HepG2 (cell line): ENCODE results near the gene RNF182. TPM values are rescaled to one million over a fixed set of nuclear protein-coding genes. Genes with fewer than 3 reads are reported as not detected.

Source experiments
- ATAC-seq: fragments of 200-7000 bp; cut with Tn5 transposase; 3 replicates; pipeline ENCODE4 v1.9.1; 2020; ENCODE audit warnings: mild to moderate bottlenecking, moderate library complexity
- BruUV-seq: library from RNA; stranded (reverse); fragments of 400-500 nt; replicated peaks from 2 replicates; lab custom pipeline; 2021; lab: Mats Ljungman, UMichigan
- CTCF ChIA-PET: fragments of 300-600 bp; formaldehyde crosslinking; extraction: SDS; loops from one replicate; lab custom pipeline; 2021; ENCODE audit warnings: low total read pairs, inconsistent platforms, low intra/inter-chr PET ratio; lab: Yijun Ruan, JAX
- POLR2A ChIA-PET: fragments of 350-600 bp; sonication (Branson Sonifier 250); formaldehyde crosslinking; loops from one replicate; lab custom pipeline; 2020; ENCODE audit warnings: antibody characterized with exemption, inconsistent platforms; lab: Yijun Ruan, JAX
- DNase-seq: peaks from one replicate; pipeline ENCODE4 v3.0.0-alpha.2; 2015; ENCODE audit warnings: low spot score
- FAIRE-seq: peaks from 3 replicates; lab custom pipeline; 2011; peaks lifted over from hg19 to GRCh38; lab: Jason Lieb, UNC
- H2AFZ ChIP-seq: one replicate; pipeline ENCODE4 v1.6.1; 2011; ENCODE audit warnings: low read length, inconsistent platforms
- H3K27ac ChIP-seq: fragments of 300-600 bp; 3 replicates; pipeline ENCODE4 v1.8.0; 2011; ENCODE audit warnings: mixed run types, mild to moderate bottlenecking, mixed read lengths, low read length, inconsistent platforms; ENCODE audit not compliant: insufficient read depth; ENCODE audit errors: extremely low read length
- H3K27me3 ChIP-seq, 2 experiments: fragments of 200-600 bp in 1 of 2; 2 replicates in 1 of 2; 3 replicates in 1 of 2; pipeline versions ENCODE4 v1.6.0 to v1.8.0; 2011; ENCODE audit warnings: low read length in 2 of 2, mild to moderate bottlenecking in 2 of 2, moderate library complexity in 2 of 2, inconsistent platforms in 1 of 2; ENCODE audit not compliant: insufficient read depth in 2 of 2, control insufficient read depth in 1 of 2
- H3K36me3 ChIP-seq, 2 experiments: fragments of 200-600 bp in 1 of 2; replicated peaks in 1 of 2; 2 replicates in 1 of 2; 3 replicates in 1 of 2; pipeline versions ENCODE4 v1.5.1 to v1.8.0; 2011; ENCODE audit warnings: low read length in 2 of 2, inconsistent platforms in 1 of 2; ENCODE audit not compliant: insufficient read depth in 2 of 2, control insufficient read depth in 1 of 2
- H3K4me1 ChIP-seq: 2 replicates; pipeline ENCODE4 v1.5.1; 2012; ENCODE audit warnings: low read length, inconsistent platforms; ENCODE audit not compliant: insufficient read depth
- H3K4me2 ChIP-seq: 2 replicates; pipeline ENCODE4 v1.6.0; 2011; ENCODE audit warnings: low read depth, low read length, inconsistent platforms
- H3K4me3 ChIP-seq, 3 experiments: fragments of 200-600 bp in 1 of 3; sonication (generic), shearing (Covaris generic) in 1 of 3; replicated peaks in 1 of 3; 2 replicates each; pipeline ENCODE4 v1.5.1; 2011 to 2016; ENCODE audit warnings: low read length in 3 of 3, inconsistent platforms in 2 of 3, low read depth in 2 of 3, mild to moderate bottlenecking in 2 of 3, control low read depth in 1 of 3, mixed read lengths in 1 of 3; ENCODE audit not compliant: insufficient read depth in 1 of 3
- H3K79me2 ChIP-seq: one replicate; pipeline ENCODE4 v1.6.1; 2011; ENCODE audit warnings: low read length, inconsistent platforms; ENCODE audit not compliant: insufficient read depth
- H3K9ac ChIP-seq: 2 replicates; pipeline ENCODE4 v1.6.0; 2011; ENCODE audit warnings: mild to moderate bottlenecking, low read depth, low read length, inconsistent platforms; ENCODE audit not compliant: insufficient read depth
- H3K9me3 ChIP-seq: 2 replicates; pipeline ENCODE4 v1.5.1; 2012; ENCODE audit warnings: mild to moderate bottlenecking, low read length
- H4K20me1 ChIP-seq: 2 replicates; pipeline ENCODE4 v1.6.0; 2011; ENCODE audit warnings: inconsistent platforms, mild to moderate bottlenecking, low read length, moderate library complexity; ENCODE audit not compliant: insufficient read depth
- ADNP ChIP-seq: sonication (generic); formaldehyde crosslinking; IDR thresholded peaks from 2 replicates; pipeline ENCODE4 v1.4.0; 2020; ENCODE audit warnings: missing genetic modification reagents
- AGO2 ChIP-seq: fragments of 200-400 bp; formaldehyde crosslinking; optimal IDR thresholded peaks from 2 replicates; pipeline ENCODE3; 2017; ENCODE audit warnings: mild to moderate bottlenecking, low read depth, low read length, moderate library complexity
- ATRX ChIP-seq: sonication (generic); formaldehyde crosslinking; IDR thresholded peaks from 2 replicates; pipeline ENCODE4 v1.4.0; 2020; ENCODE audit warnings: missing genetic modification reagents, borderline replicate concordance
- GATA4 ChIP-seq: sonication (generic); IDR thresholded peaks from 2 replicates; pipeline ENCODE4 v1.6.1; 2016; ENCODE audit warnings: antibody characterized with exemption, low read depth, borderline replicate concordance
- IKZF1 ChIP-seq: fragments of 450-650 bp; IDR thresholded peaks from 2 replicates; pipeline ENCODE4 v1.7.1; 2016
- IRF9 ChIP-seq: sonication (generic); formaldehyde crosslinking; IDR thresholded peaks from 2 replicates; pipeline ENCODE4 v1.8.0; 2022; ENCODE audit warnings: missing genetic modification reagents, mild to moderate bottlenecking, borderline replicate concordance
- MYC ChIP-seq: sonication (generic); formaldehyde crosslinking; IDR thresholded peaks from 2 replicates; pipeline ENCODE4 v1.9.0; 2021; ENCODE audit warnings: missing genetic modification reagents, borderline replicate concordance
- PRPF4 ChIP-seq: fragments of 200-400 bp; formaldehyde crosslinking; IDR thresholded peaks from 2 replicates; pipeline ENCODE4 v1.6.1; 2016; ENCODE audit warnings: low read length, low read depth; ENCODE audit not compliant: poor library complexity, severe bottlenecking
- SNAI1 ChIP-seq: sonication (generic); formaldehyde crosslinking; IDR thresholded peaks from 2 replicates; pipeline ENCODE4 v1.5.0; 2020; ENCODE audit warnings: mild to moderate bottlenecking, missing genetic modification reagents, borderline replicate concordance
- ZFP36L2 ChIP-seq: sonication (generic); formaldehyde crosslinking; IDR thresholded peaks from 2 replicates; pipeline ENCODE4 v1.4.0; 2020; ENCODE audit warnings: missing genetic modification reagents
- ZNF138 ChIP-seq: sonication (generic); formaldehyde crosslinking; IDR thresholded peaks from 2 replicates; pipeline ENCODE4 v1.5.0; 2020; ENCODE audit warnings: mild to moderate bottlenecking, low read depth, missing genetic modification reagents
- ZNF251 ChIP-seq: sonication (generic); formaldehyde crosslinking; IDR thresholded peaks from 2 replicates; pipeline ENCODE4 v1.9.0; 2021; ENCODE audit warnings: mild to moderate bottlenecking, missing genetic modification reagents
- ZNF317 ChIP-seq: sonication (generic); formaldehyde crosslinking; IDR thresholded peaks from 2 replicates; pipeline ENCODE4 v1.5.0; 2020; ENCODE audit warnings: mild to moderate bottlenecking, missing genetic modification reagents
- ZNF329 ChIP-seq: sonication (generic); formaldehyde crosslinking; IDR thresholded peaks from 2 replicates; pipeline ENCODE4 v1.9.0; 2021; ENCODE audit warnings: low read depth, mild to moderate bottlenecking, missing genetic modification reagents
- ZNF510 ChIP-seq: sonication (generic); formaldehyde crosslinking; IDR thresholded peaks from 2 replicates; pipeline ENCODE4 v1.4.0; 2020; ENCODE audit warnings: low read depth, mild to moderate bottlenecking, missing genetic modification reagents
- ZNF570 ChIP-seq: sonication (generic); formaldehyde crosslinking; IDR thresholded peaks from 2 replicates; pipeline ENCODE4 v1.4.0; 2020; ENCODE audit warnings: mild to moderate bottlenecking, missing genetic modification reagents, borderline replicate concordance
- ZNF614 ChIP-seq: IDR thresholded peaks from 2 replicates; pipeline ENCODE4 v1.6.1; 2018; ENCODE audit warnings: missing biosample characterization, missing genetic modification reagents, inconsistent platforms, borderline replicate concordance
- ZNF7 ChIP-seq: IDR thresholded peaks from 2 replicates; pipeline ENCODE4 v1.6.1; 2016; ENCODE audit warnings: missing biosample characterization, missing genetic modification reagents
- ZNF878 ChIP-seq: sonication (generic); formaldehyde crosslinking; IDR thresholded peaks from 2 replicates; pipeline ENCODE4 v1.8.1; 2023; ENCODE audit warnings: mild to moderate bottlenecking, missing genetic modification reagents, moderate library complexity
- ZSCAN31 ChIP-seq: sonication (generic); formaldehyde crosslinking; IDR thresholded peaks from 2 replicates; pipeline ENCODE4 v1.5.0; 2020; ENCODE audit warnings: low read depth, mild to moderate bottlenecking, missing genetic modification reagents
- WGBS: methylation state at CpG from one replicate; pipeline ENCODE4 v1.1.6; 2017; ENCODE audit warnings: low lambda C conversion rate; 5-methylcytosine and 5-hydroxymethylcytosine counted together
- in situ Hi-C: cut with HindIII; loops from 2 replicates; pipeline ENCODE4 v1.10.0; 2017; ENCODE audit warnings: low pct_unique_long_range_greater_than_20kb; ENCODE audit not compliant: extremely low pct_ligation_motif_present
- intact Hi-C: fragments of 100-400 bp; cut with micrococcal nuclease; formaldehyde crosslinking; loops from one replicate; pipeline ENCODE4 v1.10.0; 2022; ENCODE audit not compliant: unreplicated experiment
- polyA plus RNA-seq, 8 experiments: library from polyadenylated mRNA; depleted of rRNA in 3 of 8; stranded (reverse) in 7 of 8; unstranded in 1 of 8; fragments of >200 nt; fragmentation: Illumina TruSeq in 4 of 8; extraction: Trizol in 4 of 8; gene quantifications; 2 replicates each; pipeline versions ENCODE4 v1.2.1 to v1.2.3, GENCODE V29; 2011 to 2016; ENCODE audit warnings: low read depth in 4 of 8, missing spikeins in 1 of 8, mixed read lengths in 1 of 8; ENCODE audit not compliant: insufficient read depth in 1 of 8
- total RNA-seq, 5 experiments: library from RNA; depleted of rRNA; stranded (reverse); fragments of >200 nt; fragmentation: Illumina TruSeq; extraction: Trizol; gene quantifications; 2 replicates each; pipeline ENCODE4 v1.2.3, GENCODE V29; 2016; ENCODE audit warnings: low read depth in 1 of 5
- TF ChIP-seq, protein P1 (sequence below): sonication (generic); formaldehyde crosslinking; IDR thresholded peaks from 2 replicates; pipeline ENCODE4 v1.4.0; 2020; ENCODE audit warnings: missing genetic modification reagents

Gene RNF182
- total and polyA plus RNA-seq, 2 of the 13 experiments (the other 11 are each of a cell fraction or from before 2014, with no cell fraction given), result not detected

- TF ChIP-seq IRF9 (CRISPR knock-in tag) (no peak), ZNF138 (no peak), MYC (CRISPR knock-in tag) (no peak), ADNP (CRISPR knock-in tag) (no peak)
These were observed 40.8 kb upstream of the RNF182 start (continued) for GRCh38 chr6:13883966-13884365.

DNA sequence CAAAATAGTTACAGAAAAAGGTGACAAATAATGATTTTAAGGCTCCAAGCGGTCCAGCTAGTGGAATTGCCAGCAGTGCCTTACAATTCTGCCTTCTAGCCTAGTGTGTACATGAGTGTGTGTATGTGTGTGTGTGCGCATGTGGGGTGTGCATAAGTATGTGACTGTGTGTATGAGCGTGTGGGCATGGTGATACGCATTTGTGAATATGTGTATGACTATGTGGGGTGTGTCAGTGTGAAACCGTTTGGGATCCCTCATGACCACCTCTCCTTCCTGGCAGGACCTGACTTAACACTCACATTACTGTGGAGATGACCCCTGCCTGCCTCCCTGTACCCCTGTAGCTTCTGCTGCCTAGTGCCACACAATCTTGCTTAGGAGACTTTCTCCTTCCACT, 40.4 kb upstream of the RNF182 start:
- H3K36me3 ChIP-seq, result no peaks in the 10 kb centered on the region
- TF ChIP-seq GATA4 (no peak), PRPF4 (no peak), ZNF510 (CRISPR knock-in tag) (no peak), IKZF1 (no peak), ZNF317 (no peak), ZNF614 (CRISPR knock-in tag) (no peak), ZFP36L2 (no peak), ZSCAN31 (no peak), ZNF251 (no peak), ATRX (CRISPR knock-in tag) (no peak), ZNF878 (no peak), ZNF570 (CRISPR knock-in tag) (no peak), SNAI1 (CRISPR knock-in tag) (no peak), ZNF7 (CRISPR knock-in tag) (no peak), AGO2 (no peak), ZNF329 (CRISPR knock-in tag) (no peak)
- TF ChIP-seq, protein P1, sequence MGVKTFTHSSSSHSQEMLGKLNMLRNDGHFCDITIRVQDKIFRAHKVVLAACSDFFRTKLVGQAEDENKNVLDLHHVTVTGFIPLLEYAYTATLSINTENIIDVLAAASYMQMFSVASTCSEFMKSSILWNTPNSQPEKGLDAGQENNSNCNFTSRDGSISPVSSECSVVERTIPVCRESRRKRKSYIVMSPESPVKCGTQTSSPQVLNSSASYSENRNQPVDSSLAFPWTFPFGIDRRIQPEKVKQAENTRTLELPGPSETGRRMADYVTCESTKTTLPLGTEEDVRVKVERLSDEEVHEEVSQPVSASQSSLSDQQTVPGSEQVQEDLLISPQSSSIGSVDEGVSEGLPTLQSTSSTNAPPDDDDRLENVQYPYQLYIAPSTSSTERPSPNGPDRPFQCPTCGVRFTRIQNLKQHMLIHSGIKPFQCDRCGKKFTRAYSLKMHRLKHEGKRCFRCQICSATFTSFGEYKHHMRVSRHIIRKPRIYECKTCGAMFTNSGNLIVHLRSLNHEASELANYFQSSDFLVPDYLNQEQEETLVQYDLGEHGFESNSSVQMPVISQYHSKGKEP (CRISPR knock-in tag), result no peak
- TF ChIP-seq, all 625 proteins: peak for 0
- WGBS, result 29% methylated on average over 3 of the region's 5 CpGs
- ChIA-PET CTCF (no interaction called here), POLR2A (no interaction called here)
- Histone ChIP-seq H3K27ac (no peak overlapping the region), H3K79me2 (no peaks in the 10 kb centered on the region), H3K9me3 (no peaks in the 10 kb centered on the region), H3K9ac (no peak overlapping the region), H3K4me2 (no peak overlapping the region), H3K4me3 (no peak overlapping the region), H3K27me3 (peaks cover 0 to 4% of the 10 kb centered on the region in 2 experiments; a peak in 1 of 5 replicates), H4K20me1 (no peaks in the 10 kb centered on the region), H2AFZ (no peak overlapping the region), H3K4me1 (no peaks in the 10 kb centered on the region)
- in situ Hi-C loops (no loop called here), intact Hi-C loops (no loop called here)
- ATAC-seq, result no peak
- FAIRE-seq, result no peak
- no peak for DNase-seq
- no TSS peak for BruUV-seq
